ENCODE measurements around the gene BMPR1B.

The BMPR1B gene

DNA sequence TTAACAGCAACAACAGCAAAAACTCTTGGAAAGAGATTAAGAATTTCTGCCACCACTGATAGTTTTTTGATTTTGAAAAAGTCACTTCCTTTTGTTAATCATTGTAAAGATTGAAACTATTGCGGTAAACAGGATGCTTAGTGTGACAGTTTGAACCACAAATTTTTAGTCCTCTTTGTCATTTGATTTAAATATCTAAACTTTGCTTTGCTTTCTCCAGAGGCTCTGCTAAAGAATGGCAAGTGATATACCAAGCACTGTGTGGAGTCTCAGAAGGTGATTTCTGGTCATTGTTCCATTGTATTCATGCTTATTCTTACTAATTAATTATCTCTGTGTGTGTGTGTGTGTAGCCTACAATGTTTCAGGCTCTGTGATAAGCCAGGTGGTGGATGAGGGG lies 155.6 kb downstream of the BMPR1B start:
- no peak for ATAC-seq (ENCODE audit: low read depth)
- no peak for DNase-seq (ENCODE audit: low spot score)
- Histone ChIP-seq H3K9me3 (ENCODE audit: severe bottlenecking) (no peaks in the 10 kb centered on the region), H3K4me1 (ENCODE audit: insufficient read depth, poor library complexity, severe bottlenecking) (no peaks in the 10 kb centered on the region), H3K4me3 (ENCODE audit: severe bottlenecking) (no peak overlapping the region), H3K27me3 (ENCODE audit: insufficient read depth, poor library complexity, severe bottlenecking) (no peaks in the 10 kb centered on the region), H3K36me3 (ENCODE audit: low read depth) (no peaks in the 10 kb centered on the region), H3K27ac (ENCODE audit: poor library complexity, severe bottlenecking) (no peak overlapping the region)
- TF ChIP-seq, protein P1, sequence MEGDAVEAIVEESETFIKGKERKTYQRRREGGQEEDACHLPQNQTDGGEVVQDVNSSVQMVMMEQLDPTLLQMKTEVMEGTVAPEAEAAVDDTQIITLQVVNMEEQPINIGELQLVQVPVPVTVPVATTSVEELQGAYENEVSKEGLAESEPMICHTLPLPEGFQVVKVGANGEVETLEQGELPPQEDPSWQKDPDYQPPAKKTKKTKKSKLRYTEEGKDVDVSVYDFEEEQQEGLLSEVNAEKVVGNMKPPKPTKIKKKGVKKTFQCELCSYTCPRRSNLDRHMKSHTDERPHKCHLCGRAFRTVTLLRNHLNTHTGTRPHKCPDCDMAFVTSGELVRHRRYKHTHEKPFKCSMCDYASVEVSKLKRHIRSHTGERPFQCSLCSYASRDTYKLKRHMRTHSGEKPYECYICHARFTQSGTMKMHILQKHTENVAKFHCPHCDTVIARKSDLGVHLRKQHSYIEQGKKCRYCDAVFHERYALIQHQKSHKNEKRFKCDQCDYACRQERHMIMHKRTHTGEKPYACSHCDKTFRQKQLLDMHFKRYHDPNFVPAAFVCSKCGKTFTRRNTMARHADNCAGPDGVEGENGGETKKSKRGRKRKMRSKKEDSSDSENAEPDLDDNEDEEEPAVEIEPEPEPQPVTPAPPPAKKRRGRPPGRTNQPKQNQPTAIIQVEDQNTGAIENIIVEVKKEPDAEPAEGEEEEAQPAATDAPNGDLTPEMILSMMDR (IDR thresholded peaks at IDR 0.05; ENCODE audit: poor library complexity, severe bottlenecking) = no peak

DNA sequence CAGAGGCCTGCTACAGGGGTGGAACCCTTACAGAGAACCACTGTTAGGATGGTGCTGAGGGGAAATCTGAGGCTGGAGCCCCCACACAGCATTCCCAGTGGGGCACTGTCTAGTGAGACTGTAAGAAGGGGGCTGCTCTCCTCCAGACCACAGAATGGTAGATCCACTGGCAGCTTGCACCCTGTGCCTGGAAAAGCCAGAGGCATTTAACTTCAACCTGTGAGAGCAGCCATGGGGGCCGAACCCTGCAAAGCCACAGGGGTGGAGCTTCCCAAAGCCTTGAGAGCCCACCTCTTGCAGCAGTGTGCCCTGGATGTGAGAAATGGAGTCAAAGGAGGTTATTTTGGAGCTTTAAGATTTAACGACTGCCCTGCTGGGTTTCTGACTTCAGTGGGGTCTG lies 159.4 kb downstream of the BMPR1B start:
- H3K36me3 ChIP-seq (ENCODE audit: low read depth) = no peaks in the 10 kb centered on the region

DNA sequence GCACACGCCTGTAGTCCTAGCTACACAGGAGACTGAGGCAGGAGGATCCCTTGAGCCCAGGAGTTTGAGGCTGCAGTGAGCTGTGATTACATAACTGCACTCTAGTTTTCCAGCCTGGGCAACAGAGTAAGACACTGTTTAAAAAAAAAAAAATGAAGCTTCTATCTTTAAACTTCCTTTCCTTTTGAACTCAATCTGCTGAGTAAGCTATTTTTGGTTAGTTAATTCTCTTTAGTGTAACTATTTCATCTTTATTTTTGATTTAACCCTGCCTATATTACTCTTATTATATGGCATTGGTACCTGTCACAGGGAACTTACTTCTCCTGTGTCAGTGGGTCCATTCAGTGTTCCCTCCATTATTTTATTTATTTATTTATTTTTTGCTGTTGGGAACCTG lies 160.8 kb downstream of the BMPR1B start:
- Histone ChIP-seq H3K4me3 (ENCODE audit: severe bottlenecking) (no peak overlapping the region), H3K4me1 (ENCODE audit: insufficient read depth, poor library complexity, severe bottlenecking) (no peaks in the 10 kb centered on the region), H3K36me3 (ENCODE audit: low read depth) (no peaks in the 10 kb centered on the region), H3K27ac (ENCODE audit: poor library complexity, severe bottlenecking) (no peak overlapping the region), H3K27me3 (ENCODE audit: insufficient read depth, poor library complexity, severe bottlenecking) (no peaks in the 10 kb centered on the region), H3K9me3 (ENCODE audit: severe bottlenecking) (no peaks in the 10 kb centered on the region)
- no peak for ATAC-seq (ENCODE audit: low read depth)
- TF ChIP-seq, protein P1 (IDR thresholded peaks at IDR 0.05; ENCODE audit: poor library complexity, severe bottlenecking) = no peak
- DNase-seq (ENCODE audit: low spot score) = no peak

More for the DNA sequence above, 159.4 kb downstream of the BMPR1B start:
- Histone ChIP-seq H3K4me1 (ENCODE audit: insufficient read depth, poor library complexity, severe bottlenecking) (no peaks in the 10 kb centered on the region), H3K27ac (ENCODE audit: poor library complexity, severe bottlenecking) (no peak overlapping the region), H3K9me3 (ENCODE audit: severe bottlenecking) (no peaks in the 10 kb centered on the region), H3K4me3 (ENCODE audit: severe bottlenecking) (no peak overlapping the region), H3K27me3 (ENCODE audit: insufficient read depth, poor library complexity, severe bottlenecking) (no peaks in the 10 kb centered on the region)
- DNase-seq (ENCODE audit: low spot score) (no peak), ATAC-seq (ENCODE audit: low read depth) (no peak)
- TF ChIP-seq, protein P1 (IDR thresholded peaks at IDR 0.05; ENCODE audit: poor library complexity, severe bottlenecking) = no peak

DNA sequence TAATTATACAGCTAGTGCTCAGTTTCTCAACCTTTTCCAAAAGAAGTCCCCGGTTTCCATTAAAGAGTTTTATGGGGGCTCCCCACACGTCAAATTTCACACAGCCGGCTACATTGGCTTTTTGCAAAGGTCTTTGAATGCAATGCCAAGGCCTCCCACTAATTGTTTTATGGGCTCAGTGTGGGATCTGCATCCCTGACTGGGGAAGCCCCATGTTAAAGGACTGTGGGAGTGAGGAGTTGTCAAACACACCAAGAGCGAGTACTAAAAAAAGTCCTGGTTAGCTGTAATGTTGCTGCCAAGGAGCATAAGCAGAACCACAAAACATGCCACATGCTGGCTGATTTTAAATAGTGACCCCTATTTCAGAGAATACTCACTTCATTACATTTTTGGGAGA lies 162.6 kb downstream of the BMPR1B start:
- no peak for DNase-seq (ENCODE audit: low spot score)
- TF ChIP-seq, protein P1 (IDR thresholded peaks at IDR 0.05; ENCODE audit: poor library complexity, severe bottlenecking) = no peak

DNA sequence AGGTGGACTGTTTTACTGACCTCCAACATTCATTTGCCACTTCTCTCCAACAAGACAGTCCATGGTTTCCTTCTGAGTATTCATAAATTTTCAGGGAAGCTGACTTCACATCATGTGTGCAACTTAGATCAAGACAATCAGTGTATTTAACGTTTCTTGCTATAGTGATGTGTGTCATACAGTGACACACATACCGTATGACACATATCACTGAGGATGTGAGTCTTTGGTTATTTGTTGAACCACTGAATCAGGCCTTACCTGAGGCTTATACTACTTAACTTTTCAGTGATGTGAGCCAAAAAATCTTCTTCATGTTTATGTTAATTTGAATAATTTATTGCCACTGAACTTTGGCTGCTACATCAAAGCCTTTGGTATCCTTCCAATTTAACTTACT lies 166.8 kb downstream of the BMPR1B start:
- H3K4me3 ChIP-seq (ENCODE audit: severe bottlenecking) = no peak overlapping the region
- no peaks in the 10 kb centered on the region for H3K27me3 ChIP-seq (ENCODE audit: insufficient read depth, poor library complexity, severe bottlenecking)
- no peaks in the 10 kb centered on the region for H3K36me3 ChIP-seq (ENCODE audit: low read depth)
- H3K9me3 ChIP-seq (ENCODE audit: severe bottlenecking) = no peaks in the 10 kb centered on the region
- DNase-seq (ENCODE audit: low spot score) (no peak), ATAC-seq (ENCODE audit: low read depth) (peak; percentile 57; the same call in 1 of the 3 replicates)
- TF ChIP-seq, protein P1 (IDR thresholded peaks at IDR 0.05; ENCODE audit: poor library complexity, severe bottlenecking) = no peak
- H3K4me1 ChIP-seq (ENCODE audit: insufficient read depth, poor library complexity, severe bottlenecking) = peaks cover 6% of the 10 kb centered on the region
- H3K27ac ChIP-seq (ENCODE audit: poor library complexity, severe bottlenecking) = no peak overlapping the region

More for the DNA sequence above, 162.6 kb downstream of the BMPR1B start:
- Histone ChIP-seq H3K4me1 (ENCODE audit: insufficient read depth, poor library complexity, severe bottlenecking) (no peaks in the 10 kb centered on the region), H3K36me3 (ENCODE audit: low read depth) (no peaks in the 10 kb centered on the region), H3K27me3 (ENCODE audit: insufficient read depth, poor library complexity, severe bottlenecking) (no peaks in the 10 kb centered on the region), H3K9me3 (ENCODE audit: severe bottlenecking) (no peaks in the 10 kb centered on the region), H3K27ac (ENCODE audit: poor library complexity, severe bottlenecking) (no peak overlapping the region), H3K4me3 (ENCODE audit: severe bottlenecking) (no peak overlapping the region)
- no peak for ATAC-seq (ENCODE audit: low read depth)
